ENCODE measurements around the gene CDC42EP5.
"Not testable (repeated sequence)": the region's sequence is repeated elsewhere in the genome, so short reads cannot be mapped to it uniquely, and the experiment has no call there.

CDC42EP5 gene

DNA sequence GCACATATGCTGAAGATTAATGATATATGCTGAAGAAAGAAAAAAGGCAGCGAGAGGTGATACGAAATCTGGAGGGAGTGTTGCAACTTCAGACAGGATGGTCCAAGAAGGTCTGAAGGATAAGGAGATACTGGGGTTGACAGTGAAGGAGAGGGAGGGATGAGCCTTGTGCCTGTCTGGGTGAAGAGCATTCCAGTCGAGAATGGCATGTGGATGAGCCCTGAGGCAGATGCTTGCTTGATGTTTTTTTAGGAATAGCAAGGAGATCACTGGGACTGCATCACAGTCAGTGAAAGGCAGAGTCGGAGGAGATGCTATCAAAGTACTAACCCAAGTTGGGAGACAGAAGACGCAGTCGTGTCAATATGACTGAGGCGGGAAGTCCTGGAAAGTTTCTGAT lies 16.2 kb upstream of the CDC42EP5 start:
- DNase-seq, result no peak

GRCh38 chr19:54485851-54486250 lies 12.8 kb upstream of the CDC42EP5 start:
- no peak for DNase-seq

DNA sequence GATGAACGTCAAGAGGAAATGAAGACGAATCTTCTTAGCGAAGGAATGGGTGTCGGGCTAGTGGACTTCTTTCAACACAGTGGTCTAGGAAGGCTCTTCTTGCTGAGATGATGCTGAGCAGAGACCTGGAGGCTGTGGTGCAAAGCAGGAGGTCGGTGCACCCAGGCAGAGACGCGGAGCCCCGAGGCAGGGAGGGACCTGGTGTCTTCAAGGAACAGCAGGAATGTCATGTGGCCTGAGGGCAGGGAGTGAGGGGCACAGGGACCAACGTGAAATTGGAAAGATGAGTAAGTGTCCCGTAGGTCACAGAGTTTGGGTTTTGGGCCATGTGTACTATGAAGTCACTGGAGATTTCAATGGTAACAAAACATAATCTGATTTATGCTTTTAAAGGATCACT lies 11.4 kb upstream of the CDC42EP5 start:
- DNase-seq, result no peak

DNA sequence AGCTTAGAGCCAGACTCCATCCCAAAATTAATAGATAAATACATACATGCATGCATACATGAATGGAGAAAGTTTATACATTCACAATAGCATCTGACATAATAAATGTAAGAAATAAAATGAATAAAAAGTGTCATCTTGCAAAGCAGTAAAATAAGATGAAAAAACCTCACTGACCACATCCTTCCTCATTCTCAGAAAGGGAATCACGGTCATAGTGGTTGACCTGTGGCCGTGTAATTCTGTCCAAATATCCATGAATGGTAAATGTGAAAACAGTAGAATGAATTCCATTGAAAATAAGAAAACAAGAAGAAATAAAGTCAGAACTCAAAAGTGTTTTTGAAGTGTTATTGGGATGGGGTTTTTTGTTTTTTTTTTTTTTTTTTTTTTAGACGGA lies 9.8 kb upstream of the CDC42EP5 start:
- DNase-seq, result no peak

DNA sequence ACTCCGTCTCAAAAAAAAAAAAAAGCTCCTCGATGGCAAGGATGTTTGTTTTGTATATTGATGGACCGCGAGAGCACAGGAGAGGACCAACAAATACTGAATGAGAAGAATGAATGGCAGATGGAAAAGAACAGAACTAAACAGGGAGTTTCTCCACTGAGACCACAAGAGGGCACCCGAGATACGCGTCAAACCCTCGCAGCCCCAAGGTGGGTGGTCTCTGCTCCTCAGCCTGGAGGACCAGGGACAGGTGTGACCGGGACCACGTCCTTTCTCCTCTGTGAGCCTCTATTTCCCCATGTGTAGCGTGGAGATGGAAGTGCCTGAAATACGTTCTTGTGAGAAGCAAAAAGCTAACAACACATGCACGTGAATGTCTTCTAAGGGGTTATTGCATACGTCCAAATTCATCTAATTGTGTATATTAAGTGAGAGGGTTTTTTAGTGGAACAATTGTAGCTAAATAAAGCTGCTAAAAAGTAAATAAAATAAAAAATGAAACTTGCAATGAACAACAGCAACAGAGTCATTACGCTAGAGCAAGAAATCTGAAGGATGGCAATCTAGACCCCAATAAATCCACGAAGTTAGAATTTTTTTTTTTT lies 8.3 kb upstream of the CDC42EP5 start:
- peak; percentile 38 for DNase-seq

DNA sequence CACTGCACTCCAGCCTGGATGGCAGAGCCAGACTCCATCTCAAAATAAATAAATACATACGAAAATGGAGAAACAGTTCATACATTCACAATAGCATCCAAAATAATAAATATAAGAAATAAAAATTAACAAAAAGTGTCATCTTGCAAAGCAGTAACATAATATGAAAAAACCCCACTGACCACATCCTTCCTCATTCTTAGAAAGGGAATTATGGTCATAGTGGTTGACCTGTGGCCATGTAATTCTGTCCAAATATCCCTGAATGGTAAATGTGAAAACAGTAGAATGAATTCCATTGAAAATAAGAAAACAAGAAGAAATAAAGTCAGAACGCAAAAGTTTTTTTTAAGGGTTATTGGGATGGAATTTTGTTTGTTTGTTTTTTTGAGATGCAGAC lies 7.0 kb upstream of the CDC42EP5 start:
- DNase-seq, result no peak

DNA sequence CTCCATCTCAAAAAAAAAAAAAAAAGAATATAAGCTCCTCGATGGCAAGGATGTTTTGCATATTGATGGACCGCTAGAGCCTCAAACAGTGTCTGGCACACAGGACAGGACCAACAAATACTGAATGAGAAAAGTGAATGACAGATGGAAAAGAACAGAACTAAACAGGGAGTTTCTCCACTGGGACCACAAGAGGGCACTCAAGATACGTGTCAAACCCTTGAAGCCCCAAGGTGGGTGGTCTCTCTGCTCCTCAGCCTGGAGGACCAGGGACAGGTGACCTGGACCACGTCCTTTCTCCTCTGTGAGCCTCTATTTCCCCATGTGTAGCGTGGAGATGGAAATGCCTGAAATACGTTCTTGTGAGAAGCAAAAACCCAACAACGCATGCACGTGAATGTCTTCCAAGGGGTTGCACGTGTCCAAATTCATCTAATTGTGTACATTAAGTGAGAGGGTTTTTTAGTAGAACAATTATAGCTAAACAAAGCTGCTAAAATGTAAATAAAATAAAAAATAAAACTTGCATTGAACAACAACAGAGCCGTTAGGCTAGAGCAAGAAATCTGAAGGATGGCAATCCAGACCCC lies 5.7 kb upstream of the CDC42EP5 start:
- DNase-seq, result peak; percentile 45

- no peak for DNase-seq
These were observed 4.6 kb upstream of the CDC42EP5 start for GRCh38 chr19:54477650-54478049.

- no peak for DNase-seq
These were observed 2.6 kb upstream of the CDC42EP5 start for GRCh38 chr19:54475706-54476105.

DNA sequence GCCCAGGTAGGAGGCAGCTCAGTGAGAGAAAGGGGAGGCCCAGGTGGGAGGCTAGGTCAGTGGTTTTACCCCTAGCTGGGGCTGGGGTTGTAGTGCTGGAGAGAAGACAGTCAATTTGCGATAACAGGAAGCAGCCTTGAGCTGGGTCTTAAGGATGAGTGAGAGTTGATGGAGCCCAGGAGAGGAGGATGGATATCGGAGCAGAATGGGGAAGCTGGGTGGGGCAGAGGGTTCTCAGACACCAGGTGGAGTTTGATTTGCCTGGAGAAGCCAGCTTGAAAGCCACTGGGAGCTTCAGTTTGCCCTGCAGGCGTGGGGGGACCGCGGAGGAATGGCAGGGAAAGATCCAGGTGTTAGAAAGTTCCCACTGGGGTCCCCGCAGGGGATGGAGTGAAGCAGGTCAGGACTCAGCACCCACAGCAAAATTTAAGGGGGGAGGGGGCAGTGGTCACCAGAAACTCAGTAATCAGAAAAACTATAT lies 836 bp upstream of the CDC42EP5 start:
- DNase-seq, result no peak

GRCh38 chr19:54470991-54471782 lies 1.9 kb downstream of the CDC42EP5 start:
- no peak for DNase-seq

GRCh38 chr19:54470276-54470887 lies 2.7 kb downstream of the CDC42EP5 start:
- DNase-seq, result no peak

GRCh38 chr19:54469496-54469934 lies 3.6 kb downstream of the CDC42EP5 start:
- no peak for DNase-seq

- not testable (repeated sequence) for DNase-seq
These were observed 7.0 kb downstream of the CDC42EP5 start for GRCh38 chr19:54466110-54466480.

DNA sequence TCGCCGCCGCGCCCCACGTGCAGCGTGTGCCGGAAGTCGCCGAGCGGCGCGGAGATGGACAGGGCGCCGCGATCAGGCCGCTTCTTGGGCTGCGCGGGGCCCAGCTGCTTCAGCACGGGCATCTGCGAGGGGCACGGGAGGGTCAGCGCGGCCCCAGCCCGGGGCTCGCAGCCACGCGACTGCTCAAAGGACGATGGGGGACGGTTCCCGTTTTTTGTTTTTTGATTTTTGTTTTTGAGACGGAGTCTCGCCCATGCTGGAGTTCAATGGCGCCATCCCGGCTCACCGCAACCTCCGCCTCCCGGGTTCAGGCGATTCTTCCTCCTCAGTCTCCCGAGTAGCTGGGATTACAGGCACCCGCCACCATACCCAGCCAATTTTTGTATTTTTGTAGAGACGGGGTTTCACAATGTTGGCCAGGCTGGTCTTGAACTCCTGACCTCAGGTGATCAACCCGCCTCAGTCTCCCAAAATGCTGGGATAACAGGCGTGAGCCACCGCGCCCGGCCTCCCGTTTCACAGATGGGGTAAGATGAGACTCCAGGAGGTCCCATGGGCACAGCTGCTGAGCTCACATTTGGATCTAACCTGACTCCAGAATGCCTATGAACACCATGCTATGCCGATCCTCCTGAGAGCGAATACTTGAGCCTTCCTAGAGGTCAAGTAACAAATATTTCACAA lies 7.5 kb downstream of the CDC42EP5 start:
- no peak for DNase-seq

GRCh38 chr19:54464630-54465425 lies 8.3 kb downstream of the CDC42EP5 start:
- peak; percentile 89 for DNase-seq

- peak; percentile 93 for DNase-seq
These were observed 9.0 kb downstream of the CDC42EP5 start for GRCh38 chr19:54464044-54464629.

DNA sequence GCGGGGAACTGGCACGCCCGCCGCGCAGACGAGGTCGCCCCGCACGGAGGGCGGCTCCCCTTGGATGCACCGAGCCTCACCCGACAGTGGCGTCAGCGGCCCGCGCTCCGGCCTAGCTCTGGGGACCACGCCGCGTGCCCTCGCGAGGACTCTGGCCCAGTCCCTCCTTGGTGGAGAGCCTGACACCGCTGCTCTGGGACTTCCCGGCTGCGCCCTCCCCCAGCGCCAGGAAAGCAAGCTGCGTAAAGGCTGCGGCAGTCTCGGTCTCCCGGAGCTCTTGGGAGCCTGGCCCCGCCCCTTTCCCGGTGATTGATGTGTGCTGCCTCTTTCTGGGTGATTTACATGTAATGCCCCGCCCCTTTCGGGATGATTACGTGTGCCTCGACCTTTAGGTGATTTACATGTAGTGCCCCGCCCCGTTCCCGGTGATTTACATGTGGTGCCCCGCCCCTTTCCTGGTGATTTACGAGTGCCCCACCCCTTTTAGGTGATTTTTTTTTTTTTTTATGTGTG lies 9.5 kb downstream of the CDC42EP5 start, which contains the start of gene LENG9:
Gene LENG9 (minus strand): TSS at position 248 of the 513 bp plus-strand sequence. CDS start 252 bp downstream, outside the sequence.
- DNase-seq, result peak; percentile 99

GRCh38 chr19:54462655-54463530 lies 10.2 kb downstream of the CDC42EP5 start:
- DNase-seq, result peak; percentile 60

DNA sequence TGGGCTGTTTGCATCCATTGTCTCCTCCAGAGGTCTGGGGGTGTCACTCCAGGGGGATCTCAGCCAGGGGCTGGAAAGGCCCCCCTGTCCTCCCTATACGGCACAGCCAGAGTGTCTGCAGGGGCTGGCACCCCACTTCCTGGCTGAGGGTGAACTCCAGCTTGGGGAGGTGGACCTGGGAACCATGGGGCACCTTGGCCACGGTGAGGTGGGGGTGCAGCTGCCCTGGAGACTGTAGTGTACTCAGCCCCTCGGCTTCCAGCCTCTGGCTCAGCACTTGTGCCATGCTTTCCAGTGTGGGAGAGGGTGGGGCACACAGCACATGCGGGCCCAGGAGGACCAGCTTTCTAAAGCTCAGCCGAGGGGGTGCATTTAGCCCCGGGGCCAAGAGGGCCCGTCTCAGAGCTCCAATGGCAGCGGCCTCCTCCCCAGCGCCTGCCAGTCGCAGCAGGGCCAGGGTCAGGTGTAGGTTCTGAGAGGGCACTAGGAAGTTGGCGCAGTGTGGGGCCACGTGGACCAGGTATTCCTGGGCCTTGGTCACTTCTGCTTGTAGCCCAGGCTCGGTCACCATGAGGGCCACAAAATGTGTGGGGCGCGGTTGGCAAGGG lies 10.9 kb downstream of the CDC42EP5 start:
- DNase-seq, result no peak
